Activated naive CD8-positive, alpha-beta T cell treated with anti-CD3 and anti-CD28 coated beads, Interleukin-2, amount 50 U/mL, for 16 hours (primary cell): ENCODE results near the gene PPP2R5C.
"Not testable (repeated sequence)": the region's sequence is repeated elsewhere in the genome, so short reads cannot be mapped to it uniquely, and the experiment has no call there.

ENCODE experiments used
- DNase-seq: peaks from one replicate; pipeline ENCODE4 v3.0.0-alpha.2; 2020; ENCODE audit warnings: low read depth, low spot score

Gene PPP2R5C

GRCh38 chr14:101781240-101782061 is 19.9 kb downstream of the PPP2R5C start:
- peak; percentile 3 for DNase-seq

GRCh38 chr14:101783260-101784016 is 21.9 kb downstream of the PPP2R5C start:
- DNase-seq: no peak

- DNase-seq: no peak
These were observed 23.1 kb downstream of the PPP2R5C start for GRCh38 chr14:101784631-101785030.

- DNase-seq: no peak
These were observed 26.6 kb downstream of the PPP2R5C start for GRCh38 chr14:101788016-101788635.

GRCh38 chr14:101789222-101789621 is 27.7 kb downstream of the PPP2R5C start:
- no peak for DNase-seq

- no peak for DNase-seq
These were observed 28.7 kb downstream of the PPP2R5C start for GRCh38 chr14:101790232-101790631.

- no peak for DNase-seq
These were observed 30.5 kb downstream of the PPP2R5C start for GRCh38 chr14:101791919-101792572.

- no peak for DNase-seq
These were observed 34.5 kb downstream of the PPP2R5C start for GRCh38 chr14:101796016-101796415.

GRCh38 chr14:101796479-101796878 is 35.0 kb downstream of the PPP2R5C start:
- DNase-seq: no peak

GRCh38 chr14:101797856-101798255 is 36.3 kb downstream of the PPP2R5C start:
- no peak for DNase-seq

GRCh38 chr14:101804373-101804772 is 42.9 kb downstream of the PPP2R5C start:
- DNase-seq: not testable (repeated sequence)

GRCh38 chr14:101806252-101806651 is 44.7 kb downstream of the PPP2R5C start:
- DNase-seq: not testable (repeated sequence)

- DNase-seq: no peak
These were observed 46.6 kb downstream of the PPP2R5C start for GRCh38 chr14:101808020-101808641.

GRCh38 chr14:101808894-101809670 is 47.6 kb downstream of the PPP2R5C start:
- DNase-seq: no peak

GRCh38 chr14:101809671-101810514 is 48.4 kb downstream of the PPP2R5C start:
- DNase-seq: peak; percentile 54

GRCh38 chr14:101810897-101811621 is 49.5 kb downstream of the PPP2R5C start:
- DNase-seq: no peak

- DNase-seq: no peak
These were observed 50.6 kb downstream of the PPP2R5C start for GRCh38 chr14:101812071-101812470.

GRCh38 chr14:101813171-101813759 is 51.8 kb downstream of the PPP2R5C start:
- DNase-seq: no peak

- DNase-seq: no peak
These were observed 52.3 kb downstream of the PPP2R5C start for GRCh38 chr14:101813833-101814232.
